Activated B cell treated with CpG ODN at 0.5 μM for 24 hours (primary cell): ENCODE results near the gene UBAC2. TPM values are rescaled to one million over a fixed set of nuclear protein-coding genes. Genes with fewer than 3 reads are reported as not detected.

Experiments
- ATAC-seq: fragments of 200-7000 bp; cut with Tn5 transposase; one replicate; pipeline ENCODE4 v1.10.0; 2021; ENCODE audit warnings: low read depth, mild to moderate bottlenecking, moderate library complexity
- CTCF ChIA-PET: fragments of 350-600 bp; sonication (Branson Sonifier 250); formaldehyde crosslinking; loops from one replicate; lab custom pipeline; 2021; ENCODE audit warnings: antibody characterized with exemption; lab: Charles Lee
- POLR2A ChIA-PET: fragments of 350-600 bp; sonication (Branson Sonifier 250); formaldehyde crosslinking; loops from one replicate; lab custom pipeline; 2021; ENCODE audit warnings: antibody characterized with exemption; lab: Charles Lee
- DNase-seq: peaks from one replicate; pipeline ENCODE4 v3.0.0; 2022
- H3K27ac Mint-ChIP-seq: one replicate; pipeline ENCODE4 v1.8.0; 2020; ENCODE audit warnings: mixed read lengths
- H3K27me3 Mint-ChIP-seq: one replicate; pipeline ENCODE4 v1.8.0; 2021; ENCODE audit warnings: mixed read lengths
- H3K36me3 Mint-ChIP-seq: one replicate; pipeline ENCODE4 v1.8.0; 2021; ENCODE audit warnings: low read depth, mixed read lengths
- H3K4me1 Mint-ChIP-seq: one replicate; pipeline ENCODE4 v1.8.0; 2021; ENCODE audit warnings: mixed read lengths
- H3K4me3 Mint-ChIP-seq: one replicate; pipeline ENCODE4 v1.8.0; 2020; ENCODE audit warnings: mild to moderate bottlenecking, mixed read lengths
- H3K9me3 Mint-ChIP-seq: one replicate; pipeline ENCODE4 v1.8.0; 2020; ENCODE audit warnings: mixed read lengths
- intact Hi-C: fragments of 100-400 bp; cut with micrococcal nuclease; formaldehyde crosslinking; loops from one replicate; pipeline ENCODE4 v1.15.1; 2024
- total RNA-seq: library from RNA; stranded (reverse); gene quantifications from 2 replicates; pipeline ENCODE4 v1.2.3, GENCODE V29; 2022
- TF ChIP-seq, protein P1 (sequence below): fragments of 200-600 bp; IDR thresholded peaks from one replicate; pipeline ENCODE4 v1.8.0; 2022; ENCODE audit warnings: antibody characterized with exemption, mild to moderate bottlenecking

Gene UBAC2
- total RNA-seq, 1 donor from 2014 or later, result 51.0 TPM

DNA sequence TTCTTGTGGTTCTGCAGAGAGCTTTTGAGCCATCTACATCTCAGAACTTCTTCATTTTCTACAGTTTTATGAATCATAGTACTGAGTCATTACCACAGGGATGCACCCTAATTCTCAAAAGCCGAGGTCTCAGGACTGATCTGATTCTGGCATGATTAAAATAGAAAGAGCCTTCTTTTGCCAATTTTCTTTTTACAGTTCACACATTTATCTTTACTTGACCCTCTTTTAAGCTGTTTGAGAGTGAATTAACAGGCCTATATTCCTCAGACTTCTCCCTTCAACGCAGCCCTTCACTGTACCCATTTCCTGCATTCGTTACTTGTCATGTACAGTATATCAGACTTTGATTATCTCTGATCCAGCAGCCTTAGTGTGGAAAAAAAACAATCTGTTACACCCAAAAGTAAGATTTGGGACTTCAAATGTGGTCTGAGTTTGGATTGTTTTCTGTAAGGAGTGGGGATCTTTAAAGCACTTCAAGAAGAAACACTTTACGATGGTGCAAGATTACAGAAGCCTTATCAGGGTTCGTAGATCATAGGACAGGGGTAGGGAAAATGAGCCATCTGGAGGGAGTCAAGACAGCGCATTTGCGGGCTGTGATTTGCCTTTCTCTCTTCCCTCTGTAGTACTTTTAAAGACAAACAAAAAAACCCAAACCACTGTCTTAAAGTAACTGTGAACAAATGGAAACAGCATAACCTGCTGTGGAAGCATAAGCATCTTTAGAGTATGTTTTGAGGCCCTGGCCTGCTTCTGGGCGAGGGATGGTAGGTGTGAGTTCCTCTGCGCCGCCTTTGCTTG is 121.8 kb downstream of the UBAC2 start:
- CTCF ChIA-PET, result interaction anchor here (0.9 to 2.4 kb wide), 10 partner anchors 13 to 114 kb away, joined by 3 to 16 read pairs (median 3); no protein-coding TSS in a partner anchor
- Mint-ChIP-seq H3K27me3 (no peaks in the 10 kb centered on the region), H3K36me3 (peaks cover 38% of the 10 kb centered on the region), H3K27ac (peak overlapping the region; percentile 91), H3K4me1 (peaks cover 66% of the 10 kb centered on the region), H3K4me3 (peak overlapping the region; percentile 56), H3K9me3 (no peaks in the 10 kb centered on the region)
- TF ChIP-seq, protein P1, sequence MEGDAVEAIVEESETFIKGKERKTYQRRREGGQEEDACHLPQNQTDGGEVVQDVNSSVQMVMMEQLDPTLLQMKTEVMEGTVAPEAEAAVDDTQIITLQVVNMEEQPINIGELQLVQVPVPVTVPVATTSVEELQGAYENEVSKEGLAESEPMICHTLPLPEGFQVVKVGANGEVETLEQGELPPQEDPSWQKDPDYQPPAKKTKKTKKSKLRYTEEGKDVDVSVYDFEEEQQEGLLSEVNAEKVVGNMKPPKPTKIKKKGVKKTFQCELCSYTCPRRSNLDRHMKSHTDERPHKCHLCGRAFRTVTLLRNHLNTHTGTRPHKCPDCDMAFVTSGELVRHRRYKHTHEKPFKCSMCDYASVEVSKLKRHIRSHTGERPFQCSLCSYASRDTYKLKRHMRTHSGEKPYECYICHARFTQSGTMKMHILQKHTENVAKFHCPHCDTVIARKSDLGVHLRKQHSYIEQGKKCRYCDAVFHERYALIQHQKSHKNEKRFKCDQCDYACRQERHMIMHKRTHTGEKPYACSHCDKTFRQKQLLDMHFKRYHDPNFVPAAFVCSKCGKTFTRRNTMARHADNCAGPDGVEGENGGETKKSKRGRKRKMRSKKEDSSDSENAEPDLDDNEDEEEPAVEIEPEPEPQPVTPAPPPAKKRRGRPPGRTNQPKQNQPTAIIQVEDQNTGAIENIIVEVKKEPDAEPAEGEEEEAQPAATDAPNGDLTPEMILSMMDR, result no peak
- DNase-seq, result no peak
- intact Hi-C loops, result loop anchor here (1.0 kb wide), 7 partner anchors 13 to 65 kb away; partner anchors contain the start of gene GPR183
- peak; percentile 87 for ATAC-seq
- POLR2A ChIA-PET, result interaction anchor here (0.8 to 2.2 kb wide), 22 partner anchors 8 to 66 kb away, joined by 3 to 22 read pairs (median 5); partner anchors contain the start of gene GPR183

DNA sequence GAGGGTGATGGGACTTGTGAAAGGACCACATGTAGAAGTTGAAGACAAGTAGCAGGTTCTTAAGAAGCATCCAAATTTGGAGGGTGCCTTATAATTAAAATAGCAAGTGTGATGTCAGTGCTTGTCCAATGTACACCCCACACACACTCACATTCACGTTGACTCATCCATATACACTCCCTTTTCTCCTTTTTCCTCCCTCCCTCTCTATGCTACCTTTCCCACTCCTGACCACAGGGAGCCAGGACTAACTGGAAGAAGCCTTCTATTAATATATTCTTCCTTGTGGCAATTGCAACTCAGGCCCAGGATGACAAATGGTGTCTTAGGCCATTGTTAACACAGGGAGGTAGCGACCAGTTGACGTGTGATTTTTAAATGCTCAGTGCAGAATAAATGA is 122.8 kb downstream of the UBAC2 start:
- CTCF ChIA-PET, result interaction anchor here (0.9 kb wide), 1 partner anchor 113 kb away, joined by 3 read pairs; no protein-coding TSS in a partner anchor
- peaks cover 31% of the 10 kb centered on the region for H3K36me3 Mint-ChIP-seq
- no peaks in the 10 kb centered on the region for H3K9me3 Mint-ChIP-seq
- no peaks in the 10 kb centered on the region for H3K27me3 Mint-ChIP-seq
- H3K4me3 Mint-ChIP-seq, result no peak overlapping the region
- DNase-seq (no peak), ATAC-seq (no peak)
- intact Hi-C loops, result no loop called here
- peak overlapping the region; percentile 91 for H3K27ac Mint-ChIP-seq
- TF ChIP-seq, protein P1, result no peak
- peaks cover 66% of the 10 kb centered on the region for H3K4me1 Mint-ChIP-seq
- POLR2A ChIA-PET, result interaction anchor here (1.5 to 2.3 kb wide), 2 partner anchors 9 to 11 kb away, joined by 3 to 16 read pairs; no protein-coding TSS in a partner anchor

DNA sequence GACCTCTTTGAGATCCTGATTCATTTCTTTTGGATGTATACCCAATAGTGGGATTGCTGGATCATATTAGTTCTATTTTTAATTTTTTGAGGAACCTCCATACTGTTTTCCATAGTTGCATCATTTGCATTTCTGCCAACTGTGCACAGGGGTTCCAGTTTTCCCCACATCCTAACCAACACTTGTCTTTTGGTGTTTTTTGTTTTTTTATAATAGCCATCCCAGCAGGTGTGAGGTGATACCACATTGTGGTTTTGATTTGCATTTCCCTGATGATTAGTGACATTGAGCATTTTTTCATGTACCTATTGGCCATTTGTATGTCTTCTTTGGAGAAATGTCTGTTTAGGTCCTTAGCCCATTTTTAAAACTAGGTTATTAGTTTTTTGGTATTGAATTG is 125.4 kb downstream of the UBAC2 start:
- Mint-ChIP-seq H3K27ac (peak overlapping the region; percentile 41), H3K36me3 (peaks cover 37% of the 10 kb centered on the region), H3K4me1 (peaks cover 54% of the 10 kb centered on the region), H3K9me3 (no peaks in the 10 kb centered on the region), H3K27me3 (no peaks in the 10 kb centered on the region), H3K4me3 (peak overlapping the region; percentile 28)
- ChIA-PET POLR2A (interaction anchor here (1.6 to 2.3 kb wide), 2 partner anchors 9 to 125 kb away, joined by 5 to 16 read pairs; partner anchors contain the start of gene UBAC2), CTCF (no interaction called here)
- TF ChIP-seq, protein P1, result no peak
- intact Hi-C loops, result no loop called here
- no peak for DNase-seq
- no peak for ATAC-seq

DNA sequence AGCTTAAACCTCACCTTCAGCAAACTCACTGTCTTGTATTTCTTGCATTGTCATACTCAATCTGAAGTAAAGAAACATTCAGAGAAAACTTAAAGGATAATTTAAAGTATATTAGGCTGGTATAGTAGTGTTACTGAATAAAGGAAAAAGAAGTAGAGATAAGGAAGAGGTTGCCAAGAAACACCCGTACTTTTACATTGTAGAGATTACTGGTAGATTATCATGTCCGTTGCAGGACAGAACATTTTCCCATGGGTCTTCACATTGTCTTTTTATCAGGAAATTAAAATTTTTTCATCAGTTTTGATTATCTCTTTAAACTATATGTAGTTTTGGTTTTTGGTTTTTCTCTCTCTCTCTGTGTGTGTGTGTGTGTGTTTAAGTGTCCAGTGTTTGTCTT is 126.5 kb downstream of the UBAC2 start:
- H3K9me3 Mint-ChIP-seq, result no peaks in the 10 kb centered on the region
- ChIA-PET CTCF (no interaction called here), POLR2A (interaction anchor here (0.6 kb wide), 2 partner anchors 21 to 93 kb away, joined by 3 to 4 read pairs; no protein-coding TSS in a partner anchor)
- intact Hi-C loops, result no loop called here
- H3K36me3 Mint-ChIP-seq, result peaks cover 39% of the 10 kb centered on the region
- ATAC-seq, result no peak
- H3K27ac Mint-ChIP-seq, result no peak overlapping the region
- TF ChIP-seq, protein P1, result no peak
- H3K4me1 Mint-ChIP-seq, result peaks cover 51% of the 10 kb centered on the region
- no peak for DNase-seq
- no peaks in the 10 kb centered on the region for H3K27me3 Mint-ChIP-seq
- H3K4me3 Mint-ChIP-seq, result no peak overlapping the region

DNA sequence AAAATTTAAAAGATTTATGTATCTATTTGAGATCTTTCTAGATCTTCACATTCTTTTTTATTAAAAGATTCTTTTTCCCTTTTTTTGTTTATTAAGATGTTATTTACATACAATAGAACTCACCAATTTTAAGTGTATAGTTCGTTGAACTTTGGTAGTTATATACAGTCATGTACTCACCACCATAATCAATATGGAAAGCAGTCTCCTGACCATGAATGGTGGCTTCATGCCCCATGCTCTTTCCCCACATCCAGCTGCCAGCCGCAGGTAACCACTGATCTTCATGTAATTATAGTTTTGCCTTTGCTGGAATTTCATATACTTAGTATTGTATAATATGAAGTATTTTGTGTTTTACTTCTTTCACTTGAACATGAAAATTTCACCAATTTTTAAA is 127.1 kb downstream of the UBAC2 start:
- Mint-ChIP-seq H3K4me3 (no peak overlapping the region), H3K27me3 (no peaks in the 10 kb centered on the region), H3K36me3 (peaks cover 42% of the 10 kb centered on the region), H3K4me1 (peaks cover 48% of the 10 kb centered on the region), H3K27ac (no peak overlapping the region), H3K9me3 (no peaks in the 10 kb centered on the region)
- ATAC-seq (no peak), DNase-seq (no peak)
- intact Hi-C loops, result no loop called here
- ChIA-PET CTCF (no interaction called here), POLR2A (no interaction called here)
- TF ChIP-seq, protein P1, result no peak
